ENCODE data around the gene TP63.

The TP63 gene

DNA sequence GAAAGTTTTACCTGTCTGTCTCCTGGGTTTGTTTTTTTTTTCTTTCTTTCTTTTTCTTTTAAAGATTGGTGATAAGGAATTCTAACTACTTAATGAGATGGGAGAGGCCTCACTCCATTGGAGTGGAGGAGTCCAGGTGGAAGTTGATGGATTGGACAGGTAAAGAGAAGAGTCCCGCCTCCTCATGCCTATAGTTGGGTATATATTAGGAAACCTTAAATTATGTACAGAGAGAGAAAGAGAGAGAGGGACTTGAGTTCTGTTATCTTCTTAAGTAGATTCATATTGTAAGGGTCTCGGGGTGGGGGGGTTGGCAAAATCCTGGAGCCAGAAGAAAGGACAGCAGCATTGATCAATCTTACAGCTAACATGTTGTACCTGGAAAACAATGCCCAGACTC is 158.2 kb downstream of the TP63 start:
- ChIA-PET CTCF (interaction anchor here (1.1 kb wide), 1 partner anchor 9 kb away, joined by 3 read pairs; no protein-coding TSS in a partner anchor), POLR2A (no interaction called here)
- no peak for DNase-seq (ENCODE audit: extremely low spot score)
- TF ChIP-seq, protein P1, sequence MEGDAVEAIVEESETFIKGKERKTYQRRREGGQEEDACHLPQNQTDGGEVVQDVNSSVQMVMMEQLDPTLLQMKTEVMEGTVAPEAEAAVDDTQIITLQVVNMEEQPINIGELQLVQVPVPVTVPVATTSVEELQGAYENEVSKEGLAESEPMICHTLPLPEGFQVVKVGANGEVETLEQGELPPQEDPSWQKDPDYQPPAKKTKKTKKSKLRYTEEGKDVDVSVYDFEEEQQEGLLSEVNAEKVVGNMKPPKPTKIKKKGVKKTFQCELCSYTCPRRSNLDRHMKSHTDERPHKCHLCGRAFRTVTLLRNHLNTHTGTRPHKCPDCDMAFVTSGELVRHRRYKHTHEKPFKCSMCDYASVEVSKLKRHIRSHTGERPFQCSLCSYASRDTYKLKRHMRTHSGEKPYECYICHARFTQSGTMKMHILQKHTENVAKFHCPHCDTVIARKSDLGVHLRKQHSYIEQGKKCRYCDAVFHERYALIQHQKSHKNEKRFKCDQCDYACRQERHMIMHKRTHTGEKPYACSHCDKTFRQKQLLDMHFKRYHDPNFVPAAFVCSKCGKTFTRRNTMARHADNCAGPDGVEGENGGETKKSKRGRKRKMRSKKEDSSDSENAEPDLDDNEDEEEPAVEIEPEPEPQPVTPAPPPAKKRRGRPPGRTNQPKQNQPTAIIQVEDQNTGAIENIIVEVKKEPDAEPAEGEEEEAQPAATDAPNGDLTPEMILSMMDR (IDR thresholded peaks at IDR 0.05; ENCODE audit: control extremely low read depth, extremely low read depth, low read depth, missing control alignments), result no peak

DNA sequence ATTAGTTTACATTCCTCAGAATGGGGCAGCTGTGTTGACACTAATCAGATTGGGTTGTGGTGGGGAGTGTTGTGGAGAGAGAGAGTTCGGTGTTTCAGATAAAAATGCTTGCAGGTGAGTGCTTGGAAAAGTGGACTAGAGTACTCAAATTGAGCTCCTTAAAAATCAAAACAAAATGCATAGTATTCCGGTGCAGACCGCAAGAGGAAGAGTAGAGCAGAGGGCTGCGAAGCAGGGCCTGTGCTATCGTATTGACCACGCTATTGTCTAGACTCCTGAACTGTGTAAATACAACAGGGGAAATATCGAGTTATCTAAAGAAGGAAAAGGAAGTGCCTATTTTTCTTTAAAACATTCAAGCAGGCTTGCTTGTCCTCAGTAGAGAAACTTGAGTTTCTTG is 159.5 kb downstream of the TP63 start:
- POLR2A ChIA-PET, result no interaction called here
- CTCF ChIA-PET, result interaction anchor here (0.7 to 1.8 kb wide), 8 partner anchors 8 to 517 kb away, joined by 3 to 7 read pairs (median 3); no protein-coding TSS in a partner anchor
- TF ChIP-seq, protein P1 (IDR thresholded peaks at IDR 0.05; ENCODE audit: control extremely low read depth, extremely low read depth, low read depth, missing control alignments), result no peak
- no peak for DNase-seq (ENCODE audit: extremely low spot score)

DNA sequence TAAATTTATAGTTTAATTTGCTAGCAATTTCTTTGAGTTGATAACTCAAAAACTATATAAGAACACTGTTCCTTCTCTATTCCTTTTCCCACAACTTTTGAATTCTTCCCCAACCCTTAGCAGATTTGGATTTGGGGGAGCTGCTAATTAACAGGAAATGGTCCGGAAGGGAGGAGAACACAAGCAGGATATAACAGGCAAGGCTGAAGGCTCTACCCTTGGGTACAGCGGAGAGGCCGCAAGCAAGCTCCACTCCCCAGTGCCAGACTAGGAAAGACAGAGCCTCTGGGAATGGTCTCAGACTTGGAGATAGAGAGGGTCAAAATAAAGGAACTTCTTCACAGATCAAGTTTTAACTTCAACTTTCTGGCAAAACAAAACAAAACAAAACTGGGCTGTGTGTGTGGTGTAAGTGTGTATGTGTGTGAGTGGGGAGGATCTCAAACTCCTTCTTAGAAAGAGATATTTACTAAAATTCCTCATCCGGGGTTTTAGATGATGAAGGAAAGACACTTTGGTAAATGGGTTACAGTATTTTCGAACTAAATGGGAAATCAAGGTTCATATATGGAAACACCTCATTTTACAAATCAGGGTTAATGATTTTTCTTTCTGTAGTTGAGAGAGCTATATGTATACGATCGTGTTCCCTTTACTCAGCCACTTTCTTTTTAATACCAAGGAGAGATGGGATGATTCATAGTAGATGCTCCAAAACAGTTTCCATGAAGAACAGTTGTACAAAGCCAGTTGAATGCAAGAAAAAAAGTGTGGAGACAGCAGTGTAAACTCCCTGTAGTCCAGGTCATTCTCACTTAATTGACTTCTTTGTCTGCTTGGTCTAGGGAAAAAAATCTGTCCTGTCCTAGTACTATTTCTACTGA is 161.1 kb downstream of the TP63 start:
- no peak for DNase-seq (ENCODE audit: extremely low spot score)
- ChIA-PET POLR2A (no interaction called here), CTCF (interaction anchor here (0.9 kb wide), 2 partner anchors 12 to 20 kb away, joined by 3 read pairs; no protein-coding TSS in a partner anchor)
- TF ChIP-seq, protein P1 (IDR thresholded peaks at IDR 0.05; ENCODE audit: control extremely low read depth, extremely low read depth, low read depth, missing control alignments), result no peak

DNA sequence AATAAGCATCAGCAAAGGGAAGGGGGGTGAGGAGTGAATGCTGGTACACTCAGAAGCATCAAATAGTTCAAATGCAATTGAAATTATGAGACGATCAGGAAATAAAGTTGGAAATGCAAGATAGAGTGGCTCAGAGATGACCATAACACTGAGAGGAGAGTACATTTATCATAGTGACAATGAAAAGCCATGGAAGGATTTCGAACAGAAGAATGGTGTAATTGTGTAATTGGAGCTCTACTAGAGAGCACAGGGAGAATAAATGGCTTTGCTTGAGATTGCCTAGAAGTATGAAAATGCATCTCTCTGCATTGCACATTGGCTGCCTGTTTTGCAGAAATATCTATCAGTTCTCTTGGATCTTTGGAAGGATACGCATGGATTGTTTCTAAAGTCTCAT is 163.3 kb downstream of the TP63 start:
- ChIA-PET CTCF (no interaction called here), POLR2A (no interaction called here)
- TF ChIP-seq, protein P1 (IDR thresholded peaks at IDR 0.05; ENCODE audit: control extremely low read depth, extremely low read depth, low read depth, missing control alignments), result no peak
- no peak for DNase-seq (ENCODE audit: extremely low spot score)

DNA sequence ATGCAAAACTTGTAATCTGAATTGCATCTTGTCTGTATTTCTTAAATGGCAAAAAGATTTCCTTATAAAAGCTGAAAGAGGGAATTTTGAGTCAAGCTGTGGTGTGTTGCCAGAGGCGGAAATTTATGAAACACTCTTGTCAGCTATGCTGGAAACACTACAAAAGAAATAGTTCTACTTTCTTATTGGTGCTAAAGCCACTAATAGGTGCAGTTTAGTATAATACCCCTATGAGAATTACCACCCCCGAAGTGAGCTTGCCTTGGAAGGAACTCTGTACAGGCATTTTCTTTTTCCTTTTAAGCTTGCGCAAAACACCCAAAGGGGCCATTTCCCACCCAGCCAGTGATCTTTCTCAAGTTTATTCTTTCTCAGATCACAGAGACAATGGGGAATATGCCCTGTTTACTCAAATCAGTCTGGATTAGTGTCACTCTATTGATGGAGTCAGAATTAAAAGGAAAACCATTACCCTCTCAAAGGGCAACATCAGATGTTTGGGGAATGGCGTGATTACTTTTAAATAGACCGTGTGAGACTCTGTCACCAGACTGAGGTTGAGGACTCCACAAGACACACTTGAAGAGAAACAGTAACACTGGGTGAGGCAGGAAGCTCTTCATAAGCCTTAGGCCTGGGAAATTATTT is 166.0 kb downstream of the TP63 start:
- ChIA-PET POLR2A (no interaction called here), CTCF (interaction anchor here (0.9 to 2.5 kb wide), 6 partner anchors 10 to 99 kb away, joined by 3 to 8 read pairs (median 4); no protein-coding TSS in a partner anchor)
- DNase-seq (ENCODE audit: extremely low spot score), result no peak
- TF ChIP-seq, protein P1 (IDR thresholded peaks at IDR 0.05; ENCODE audit: control extremely low read depth, extremely low read depth, low read depth, missing control alignments), result no peak

DNA sequence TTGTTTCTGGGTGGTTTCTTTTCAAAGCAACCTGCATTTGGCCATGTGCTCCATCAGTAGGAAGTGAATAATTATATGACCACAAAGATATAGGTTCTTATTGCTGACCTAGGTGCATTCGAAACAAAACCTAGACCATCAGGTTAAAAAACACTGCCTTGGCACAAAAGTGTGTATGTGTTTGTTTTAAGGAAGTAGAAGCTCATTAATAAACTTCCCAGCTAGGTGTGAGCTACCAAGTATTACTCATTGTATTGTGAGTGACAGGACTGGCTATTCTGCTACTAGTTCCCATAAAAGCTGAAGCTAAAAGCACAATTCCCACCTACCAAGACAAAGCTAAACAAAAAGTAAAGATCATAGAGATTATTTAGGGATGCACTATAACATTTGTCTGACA is 168.2 kb downstream of the TP63 start:
- no peak for DNase-seq (ENCODE audit: extremely low spot score)
- ChIA-PET CTCF (interaction anchor here (0.9 to 2.3 kb wide), 7 partner anchors 9 to 27 kb away, joined by 3 to 7 read pairs (median 4); no protein-coding TSS in a partner anchor), POLR2A (no interaction called here)
- TF ChIP-seq, protein P1 (IDR thresholded peaks at IDR 0.05; ENCODE audit: control extremely low read depth, extremely low read depth, low read depth, missing control alignments), result no peak

All from GM10248 (cell line).